Measurements from ENCODE around the gene TUBB6. TPM values are rescaled to one million over a fixed set of nuclear protein-coding genes. Genes with fewer than 3 reads are reported as not detected.
A peak's percentile ranks its signal among the peaks of the same experiment; 100 is the strongest.

Gene TUBB6
- total and polyA plus RNA-seq, 2 of the 8 experiments (the other 6 are each of a cell fraction or from before 2014, with no cell fraction given), result 126 to 223 TPM

DNA sequence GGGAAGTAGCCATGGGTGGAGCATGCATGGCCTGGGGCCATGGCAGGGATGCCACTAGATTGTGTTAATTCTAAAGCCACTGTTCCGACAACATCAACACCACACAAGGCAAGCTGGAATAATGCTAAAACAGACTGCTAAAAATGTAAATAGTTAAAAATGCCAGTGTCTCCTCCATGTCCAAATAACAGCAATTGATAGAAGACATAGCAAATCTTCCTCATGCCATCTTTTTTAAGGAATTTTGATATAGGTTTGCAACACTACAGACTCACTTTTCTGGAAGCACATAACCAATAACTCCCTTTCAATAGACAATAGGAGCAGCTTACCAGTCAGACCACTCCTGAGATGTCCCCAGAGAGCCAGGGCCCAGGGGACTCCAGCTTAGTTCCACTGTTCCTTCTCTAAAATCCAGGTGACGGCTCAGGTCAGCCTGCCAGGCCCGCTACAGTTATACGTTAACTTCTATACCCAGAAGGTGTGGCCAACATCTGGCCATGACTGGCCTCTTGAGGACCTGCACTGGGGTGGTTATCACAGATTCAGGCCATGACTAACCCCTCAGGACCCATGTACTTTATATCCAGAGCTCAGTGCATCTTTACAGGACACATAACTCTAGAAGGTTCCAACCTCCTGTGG lies 20.3 kb downstream of the TUBB6 start:
- no peaks in the 10 kb centered on the region for H3K79me2 ChIP-seq (ENCODE audit: control insufficient read depth in 1 of 2, insufficient read depth in 2 of 2, low read length in 2 of 2)
- no peak overlapping the region for H3K56ac ChIP-seq (replicated peaks; ENCODE audit: insufficient read length, low read depth, low read length)
- no peak overlapping the region for H2BK20ac ChIP-seq (ENCODE audit: low read length)
- no peak for FAIRE-seq
- H3K27me3 ChIP-seq (replicated peaks in 1 of 4; ENCODE audit: control insufficient read depth in 3 of 4, extremely low read depth in 1 of 4, insufficient read depth in 3 of 4, low read length in 3 of 4), result no peaks in the 10 kb centered on the region
- no peak overlapping the region for H3K14ac ChIP-seq (ENCODE audit: insufficient read length)
- H3K18ac ChIP-seq (ENCODE audit: extremely low read depth, low read length), result no peak overlapping the region
- H4K8ac ChIP-seq (ENCODE audit: extremely low read depth, insufficient read depth, low read length), result no peak overlapping the region
- peaks cover 2 to 31% (median 25%) of the 10 kb centered on the region in 4 experiments; a peak in 6 of 8 replicates for H3K36me3 ChIP-seq (ENCODE audit: control insufficient read depth in 2 of 4, insufficient read depth in 4 of 4, low read length in 3 of 4)
- 96% methylated on average over 4 of the region's 4 CpGs; no CpG with 5 or more reads in 1 of the 2 experiments for WGBS, 2 experiments (ENCODE audit: extremely low coverage in 1 of 2, insufficient coverage in 1 of 2, insufficient read length in 1 of 2, insufficient replicate concordance in 2 of 2, low coverage in 1 of 2, low lambda C conversion rate in 2 of 2, missing lambda C conversion rate in 1 of 2)
- no peak overlapping the region for H2AFZ ChIP-seq (ENCODE audit: low read length)
- H2BK12ac ChIP-seq (ENCODE audit: low read depth, low read length), result no peak overlapping the region
- no peak overlapping the region for H3K4me2 ChIP-seq (ENCODE audit: insufficient read depth in 1 of 2, low read depth in 2 of 2, low read length in 2 of 2)
- peaks cover 6 to 12% of the 10 kb centered on the region in 2 experiments for H4K20me1 ChIP-seq (replicated peaks in 1 of 2; ENCODE audit: control insufficient read depth in 1 of 2, insufficient read depth in 2 of 2, low read length in 2 of 2)
- ChIA-PET POLR2A (ENCODE audit: partially characterized antibody) (interaction anchor here (0.6 to 2.9 kb wide), 15 partner anchors 10 to 336 kb away, joined by 3 to 13 read pairs (median 3); partner anchors contain the start of gene AFG3L2), CTCF (ENCODE audit: partially characterized antibody) (interaction anchor here (0.6 to 6.2 kb wide), 29 partner anchors 9 to 753 kb away, joined by 3 to 96 read pairs (median 4); partner anchors contain the start of gene SPIRE1)
- TF ChIP-seq RXRA (IDR thresholded peaks at IDR 0.05; ENCODE audit: insufficient read depth, low read depth, low read length) (no peak), PHF8 (conservative IDR thresholded peaks at IDR 0.05; ENCODE audit: low read depth, low read length) (no peak), KDM5A (IDR thresholded peaks at IDR 0.05; ENCODE audit: low read length) (no peak), KDM4A (IDR thresholded peaks at IDR 0.05; ENCODE audit: low read depth, low read length, severe bottlenecking) (no peak), SIN3A (conservative IDR thresholded peaks at IDR 0.05 in 1 of 2, IDR thresholded peaks at IDR 0.05 in 1 of 2; ENCODE audit: low read depth in 1 of 2, low read length in 2 of 2) (no peak), SUZ12 (IDR thresholded peaks at IDR 0.05; ENCODE audit: low read length) (no peak), HDAC2 (IDR thresholded peaks at IDR 0.05; ENCODE audit: borderline replicate concordance in 1 of 2, low read depth in 2 of 2, low read length in 2 of 2) (0 out of 4 replicates have a peak, but pooled peaks of 1 of the 2 experiments have one; percentile 6)
- TF ChIP-seq, protein P1, sequence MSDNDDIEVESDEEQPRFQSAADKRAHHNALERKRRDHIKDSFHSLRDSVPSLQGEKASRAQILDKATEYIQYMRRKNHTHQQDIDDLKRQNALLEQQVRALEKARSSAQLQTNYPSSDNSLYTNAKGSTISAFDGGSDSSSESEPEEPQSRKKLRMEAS (IDR thresholded peaks at IDR 0.05), result no peak
- no peak overlapping the region for H3K9ac ChIP-seq (replicated peaks in 1 of 4; ENCODE audit: extremely low read depth in 1 of 4, low read depth in 3 of 4, low read length in 3 of 4)
- H4K91ac ChIP-seq (replicated peaks; ENCODE audit: insufficient read length, low read length), result no peak overlapping the region
- H2BK15ac ChIP-seq (ENCODE audit: low read length), result no peak overlapping the region
- no peak overlapping the region for H3K27ac ChIP-seq (ENCODE audit: low read depth, low read length)
- 0 out of 2 replicates have a peak, but pooled peaks cover 2% of the 10 kb centered on the region for H3K79me1 ChIP-seq (ENCODE audit: low read depth, low read length)
- H3K9me3 ChIP-seq (ENCODE audit: insufficient read depth in 2 of 2, low read depth in 1 of 2, low read length in 1 of 2), result no peaks in the 10 kb centered on the region
- no peak overlapping the region for H2BK120ac ChIP-seq (replicated peaks; ENCODE audit: low read depth, low read length)
- H3K4me1 ChIP-seq (replicated peaks in 1 of 4; ENCODE audit: control insufficient read depth in 3 of 4, insufficient read depth in 4 of 4, low read length in 3 of 4), result peaks cover 0 to 4% (median 2%) of the 10 kb centered on the region in 4 experiments; a peak in 2 of 7 replicates
- no peak overlapping the region for H2BK5ac ChIP-seq (ENCODE audit: low read depth, low read length)
- no peak overlapping the region for H3K4ac ChIP-seq (replicated peaks; ENCODE audit: insufficient read length, low read depth, low read length)
- no peaks in the 10 kb centered on the region for H3K23me2 ChIP-seq (ENCODE audit: low read depth, low read length)
- no peak overlapping the region for H3K4me3 ChIP-seq (ENCODE audit: extremely low read depth in 1 of 4, insufficient read depth in 2 of 4, low read depth in 3 of 4, low read length in 4 of 4)
- H4K5ac ChIP-seq (ENCODE audit: insufficient read length, low read depth, low read length), result no peak overlapping the region
- H3K23ac ChIP-seq (ENCODE audit: insufficient read length), result no peak overlapping the region
- no peak overlapping the region for H2AK5ac ChIP-seq (ENCODE audit: low read depth, low read length)
- no peak for DNase-seq (ENCODE audit: low read depth in 1 of 2, low spot score in 2 of 2)

Data from H1 (cell line).